Left lung (tissue), 10 donors: ENCODE results near the gene CDK18. TPM values are rescaled to one million over a fixed set of nuclear protein-coding genes. Genes with fewer than 3 reads are reported as not detected.

ENCODE experiments used
- ATAC-seq: fragments of 200-7000 bp; cut with Tn5 transposase; one replicate; pipeline ENCODE4 v1.9.1; 2020; ENCODE audit warnings: moderate library complexity
- DNase-seq, 4 donors: peaks; one replicate each; pipeline ENCODE4 v3.0.0-alpha.2; 2013 to 2020
- H3K27ac ChIP-seq, 2 donors: fragments of 200-600 bp; sonication (generic) in 1 of 2; one replicate each; pipeline versions ENCODE4 v1.5.0 to v1.8.0; 2020 to 2021
- H3K27me3 ChIP-seq, 2 donors: fragments of 200-600 bp; sonication (generic) in 1 of 2; one replicate each; pipeline versions ENCODE4 v1.5.0 to v1.8.0; 2020 to 2021
- H3K36me3 ChIP-seq, 2 donors: fragments of 200-600 bp; sonication (generic) in 1 of 2; one replicate each; pipeline versions ENCODE4 v1.5.0 to v1.8.0; 2020 to 2021
- H3K4me1 ChIP-seq, 2 donors: fragments of 200-600 bp; one replicate each; pipeline ENCODE4 v1.8.0; 2021
- H3K4me3 ChIP-seq, 2 donors: fragments of 200-600 bp; sonication (generic) in 1 of 2; one replicate each; pipeline versions ENCODE4 v1.5.0 to v1.8.0; 2020 to 2021; ENCODE audit warnings: mild to moderate bottlenecking in 1 of 2
- H3K9me3 ChIP-seq, 2 donors: fragments of 200-600 bp; sonication (generic) in 1 of 2; one replicate each; pipeline versions ENCODE4 v1.5.0 to v1.8.0; 2020 to 2021
- CTCF ChIP-seq, 2 donors: fragments of 200-600 bp; sonication (generic) in 1 of 2; IDR thresholded peaks; one replicate each; pipeline versions ENCODE4 v1.5.0 to v1.8.0; 2021; ENCODE audit warnings: antibody characterized with exemption in 2 of 2
- intact Hi-C, 2 donors: fragments of 100-400 bp; cut with DNase I; formaldehyde crosslinking; loops; one replicate each; pipeline versions ENCODE4 v1.11.2 to v1.14.2; 2022
- polyA plus RNA-seq, 6 donors: library from polyadenylated mRNA; unstranded; fragments of 120-200 nt; gene quantifications; one replicate each; pipeline ENCODE4 v1.2.1, GENCODE V29; 2013; ENCODE audit not compliant: insufficient read length in 6 of 6
- total RNA-seq, 2 donors: library from RNA; stranded (reverse); fragmentation: NEBNext Ultra II Directional; extraction: Animal tissue kit (Norgen Biotek cat#: 25700); gene quantifications; one replicate each; pipeline ENCODE4 v1.2.1, GENCODE V29; 2021
- donor health status: DM: no; HTN: yes; CAD: no.
- donor health status: DM: no; HTN: no; CAD: no.

Gene CDK18
- total and polyA plus RNA-seq, 8 donors, result 18.5 to 30.1 (median 23.4) TPM

GRCh38 chr1:205579711-205580110 lies 75.2 kb downstream of the CDK18 start:
- ATAC-seq, result no peak
- no peaks in the 10 kb centered on the region for H3K27me3 ChIP-seq
- no peak overlapping the region for H3K27ac ChIP-seq
- no peaks in the 10 kb centered on the region for H3K9me3 ChIP-seq
- DNase-seq, result no peak
- intact Hi-C loops, result loop anchor here in 1 of 2 donors (10.0 kb wide), 1 partner anchor 55 kb away; no protein-coding TSS in a partner anchor
- peaks cover 0 to 17% of the 10 kb centered on the region in 2 donors for H3K4me1 ChIP-seq
- H3K4me3 ChIP-seq, result no peak overlapping the region
- no peaks in the 10 kb centered on the region for H3K36me3 ChIP-seq
- TF ChIP-seq CTCF (IDR thresholded peaks at IDR 0.05), result no peak

GRCh38 chr1:205580140-205580922 lies 75.9 kb downstream of the CDK18 start:
- H3K4me3 ChIP-seq, result no peak overlapping the region
- H3K27me3 ChIP-seq, result no peaks in the 10 kb centered on the region
- no peaks in the 10 kb centered on the region for H3K36me3 ChIP-seq
- H3K27ac ChIP-seq, result no peak overlapping the region
- DNase-seq, result no peak
- intact Hi-C loops, result loop anchor here in 1 of 2 donors (10.0 kb wide), 1 partner anchor 56 kb away; no protein-coding TSS in a partner anchor
- H3K9me3 ChIP-seq, result no peaks in the 10 kb centered on the region
- no peak for TF ChIP-seq CTCF (IDR thresholded peaks at IDR 0.05)
- ATAC-seq, result no peak
- peaks cover 0 to 17% of the 10 kb centered on the region in 2 donors for H3K4me1 ChIP-seq

- no peak for TF ChIP-seq CTCF (IDR thresholded peaks at IDR 0.05)
- intact Hi-C loops, result loop anchor here in 1 of 2 donors (10.0 kb wide), 1 partner anchor 56 kb away; no protein-coding TSS in a partner anchor
- Histone ChIP-seq H3K9me3 (no peaks in the 10 kb centered on the region), H3K27me3 (no peaks in the 10 kb centered on the region), H3K4me1 (peaks cover 0 to 17% of the 10 kb centered on the region in 2 donors), H3K27ac (no peak overlapping the region), H3K36me3 (no peaks in the 10 kb centered on the region), H3K4me3 (no peak overlapping the region)
- ATAC-seq (no peak), DNase-seq (no peak)
These were observed 76.4 kb downstream of the CDK18 start for GRCh38 chr1:205580923-205581180.

- Histone ChIP-seq H3K9me3 (no peaks in the 10 kb centered on the region), H3K27ac (peak overlapping the region in 1 of 2 donors; percentile 68), H3K4me1 (peaks cover 0 to 17% of the 10 kb centered on the region in 2 donors), H3K36me3 (no peaks in the 10 kb centered on the region), H3K4me3 (no peak overlapping the region), H3K27me3 (no peaks in the 10 kb centered on the region)
- ATAC-seq (no peak), DNase-seq (no peak)
- intact Hi-C loops, result loop anchor here in 1 of 2 donors (10.0 kb wide), 1 partner anchor 57 kb away; no protein-coding TSS in a partner anchor
- no peak for TF ChIP-seq CTCF (IDR thresholded peaks at IDR 0.05)
These were observed 77.0 kb downstream of the CDK18 start for GRCh38 chr1:205581321-205581980.

- no peak overlapping the region for H3K4me3 ChIP-seq
- DNase-seq, result peak in 1 of 4 donors; percentile 26
- ATAC-seq, result no peak
- no peaks in the 10 kb centered on the region for H3K9me3 ChIP-seq
- H3K27me3 ChIP-seq, result no peaks in the 10 kb centered on the region
- TF ChIP-seq CTCF (IDR thresholded peaks at IDR 0.05), result no peak
- intact Hi-C loops, result loop anchor here in 1 of 2 donors (10.0 kb wide), 1 partner anchor 57 kb away; no protein-coding TSS in a partner anchor
- H3K36me3 ChIP-seq, result no peaks in the 10 kb centered on the region
- H3K27ac ChIP-seq, result peak overlapping the region in 1 of 2 donors; percentile 68
- peaks cover 0 to 17% of the 10 kb centered on the region in 2 donors for H3K4me1 ChIP-seq
These were observed 77.6 kb downstream of the CDK18 start for GRCh38 chr1:205582046-205582445.
